CD4-positive, alpha-beta T cell treated with Interleukin-4 for 4 hours (primary cell): ENCODE results near the gene REEP1.

ENCODE experiments used
- DNase-seq: peaks from one replicate; pipeline ENCODE4 v3.0.0-alpha.2; 2020

The REEP1 gene

DNA sequence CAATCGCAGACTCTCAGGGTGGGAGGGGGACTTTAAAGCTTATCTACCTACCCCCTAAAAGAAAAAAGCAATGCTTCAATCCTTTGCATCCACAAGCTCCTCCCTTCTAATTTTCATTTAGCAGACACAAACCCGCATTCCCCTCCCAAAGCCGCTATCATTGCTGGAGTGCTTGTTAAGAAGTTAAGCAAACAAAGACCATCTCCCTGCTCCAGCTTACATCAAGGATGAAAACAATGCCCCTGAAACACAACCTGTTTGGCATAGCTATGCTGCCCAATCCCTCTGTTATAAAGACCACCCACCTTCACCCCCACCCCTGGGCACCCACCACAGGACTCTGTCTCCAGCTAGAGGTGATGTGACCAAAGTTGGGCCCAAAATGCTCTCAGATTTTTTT is 33.0 kb downstream of the REEP1 start:
- DNase-seq: no peak

DNA sequence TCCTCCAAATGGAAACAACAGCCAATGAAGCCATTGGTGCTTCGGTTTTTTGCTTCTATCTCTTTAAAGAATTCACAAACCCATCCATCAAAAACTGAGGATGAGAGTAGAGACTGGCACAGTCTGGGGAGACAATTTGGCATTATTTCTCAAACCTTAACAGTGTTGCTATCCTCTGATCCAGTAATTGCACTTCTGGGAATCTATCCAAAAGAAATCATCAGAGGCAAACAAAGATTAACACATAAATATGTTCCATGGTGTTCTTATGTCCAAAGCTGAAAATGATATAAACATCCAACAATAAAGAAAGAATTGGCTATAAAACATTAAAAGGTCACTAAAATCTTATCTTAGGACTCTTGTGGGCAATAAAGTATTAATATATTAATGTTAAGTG is 35.1 kb downstream of the REEP1 start:
- no peak for DNase-seq

DNA sequence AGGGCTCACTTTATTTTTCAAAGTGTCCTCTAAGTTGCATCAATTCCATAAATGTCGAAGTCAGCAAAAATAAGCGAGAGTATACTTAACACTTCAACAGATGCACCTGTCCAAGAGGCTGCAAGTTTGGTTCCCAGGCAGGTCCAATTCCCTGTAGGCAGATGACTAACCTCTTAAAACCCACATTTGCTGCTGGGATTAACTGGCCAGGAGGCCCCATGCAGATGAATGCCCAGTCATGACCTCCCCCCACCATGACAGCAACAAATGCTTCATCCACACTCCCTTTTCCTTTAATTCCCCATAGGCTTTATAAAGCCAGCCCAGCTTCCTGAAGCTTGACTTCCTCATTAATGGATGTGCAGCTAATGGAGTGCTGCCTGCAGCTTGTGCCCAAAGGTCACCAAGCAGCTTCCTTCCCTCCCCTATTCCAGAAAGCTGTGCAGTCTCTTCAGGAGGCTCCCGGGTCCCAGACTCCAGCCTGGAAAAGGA is 35.7 kb downstream of the REEP1 start:
- no peak for DNase-seq

DNA sequence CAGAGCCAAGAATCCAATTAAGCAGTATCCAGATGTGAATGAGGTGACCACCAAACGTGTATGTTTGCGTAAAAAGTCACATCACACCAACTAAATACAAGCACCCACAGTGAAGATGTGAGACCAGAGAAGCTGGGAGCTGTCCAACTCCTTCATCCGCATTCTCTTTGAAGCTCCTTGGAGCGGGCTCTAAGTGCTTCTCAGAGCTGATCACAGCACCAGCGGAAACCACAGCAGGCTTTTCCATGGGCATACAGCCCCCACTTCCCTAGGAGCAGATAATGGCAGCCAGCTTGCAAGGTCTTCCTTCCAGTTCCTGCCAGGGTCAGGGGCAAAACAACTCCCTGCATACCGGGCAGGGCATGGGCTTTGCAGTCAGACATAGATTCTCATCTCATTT is 36.4 kb downstream of the REEP1 start:
- no peak for DNase-seq

DNA sequence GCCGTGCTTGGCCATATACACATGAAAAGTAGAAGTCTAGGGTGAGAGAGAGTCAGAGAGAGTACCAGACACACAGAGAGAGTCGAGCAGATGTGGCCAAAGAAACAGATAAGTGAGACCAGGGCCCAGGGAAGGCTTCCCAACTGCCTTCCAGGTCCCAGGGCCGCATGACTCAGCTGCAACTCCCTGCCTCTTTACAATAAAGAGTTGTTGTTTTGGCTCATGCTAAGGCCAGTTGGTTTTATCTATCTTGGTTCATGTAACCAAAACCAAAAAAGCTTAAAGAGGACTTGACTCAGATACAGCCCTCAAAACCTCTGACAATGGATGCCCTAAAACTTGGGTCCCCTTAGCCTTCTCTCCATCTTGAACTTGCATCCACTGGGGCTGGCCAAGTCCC is 36.9 kb downstream of the REEP1 start:
- DNase-seq: no peak

DNA sequence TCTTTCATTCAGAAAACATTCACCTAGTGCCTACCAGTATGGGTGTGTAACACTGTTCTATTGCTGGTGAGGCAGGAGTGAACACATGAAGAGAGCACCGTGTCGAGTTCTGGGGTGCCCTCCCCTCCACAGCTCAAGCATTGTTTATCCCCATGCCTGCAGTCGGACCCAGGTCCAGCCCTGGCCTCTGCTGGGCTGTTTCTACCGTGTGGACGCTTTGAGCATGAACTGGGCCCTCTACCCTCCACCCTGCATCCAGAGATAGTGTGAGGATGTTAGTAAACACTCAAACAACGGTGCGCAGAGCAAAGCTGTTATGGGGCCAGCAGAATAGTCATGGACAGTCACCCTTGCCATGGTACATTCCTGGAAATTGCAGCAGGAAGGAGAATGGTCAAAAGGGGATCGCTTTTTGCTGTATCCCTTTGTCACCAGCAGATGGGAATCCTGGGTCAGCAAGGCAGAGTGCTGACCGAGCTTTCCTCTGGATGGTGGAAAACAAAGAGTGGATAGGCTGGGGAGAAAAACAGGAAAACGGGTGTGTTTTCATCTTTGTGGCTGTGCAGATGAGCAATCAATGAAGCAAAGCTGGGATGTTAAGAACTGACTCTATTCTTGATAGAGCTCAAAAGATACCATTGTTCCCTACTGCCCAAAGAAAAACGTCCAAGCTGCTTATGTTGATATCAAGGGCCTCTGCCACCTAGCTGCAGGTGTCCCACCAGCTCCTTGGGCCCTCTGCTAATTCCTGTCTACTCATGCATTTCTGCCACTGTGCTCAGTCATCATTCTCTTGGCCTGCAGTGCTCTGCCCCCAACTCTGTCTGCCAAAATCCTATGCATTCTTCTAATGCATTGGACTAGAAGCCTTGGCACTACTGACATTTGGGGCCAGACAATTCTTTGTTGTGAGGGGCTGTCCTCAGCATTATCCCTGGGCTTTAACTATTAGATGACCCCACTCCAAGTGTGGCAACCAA is 38.7 kb downstream of the REEP1 start:
- DNase-seq: no peak

DNA sequence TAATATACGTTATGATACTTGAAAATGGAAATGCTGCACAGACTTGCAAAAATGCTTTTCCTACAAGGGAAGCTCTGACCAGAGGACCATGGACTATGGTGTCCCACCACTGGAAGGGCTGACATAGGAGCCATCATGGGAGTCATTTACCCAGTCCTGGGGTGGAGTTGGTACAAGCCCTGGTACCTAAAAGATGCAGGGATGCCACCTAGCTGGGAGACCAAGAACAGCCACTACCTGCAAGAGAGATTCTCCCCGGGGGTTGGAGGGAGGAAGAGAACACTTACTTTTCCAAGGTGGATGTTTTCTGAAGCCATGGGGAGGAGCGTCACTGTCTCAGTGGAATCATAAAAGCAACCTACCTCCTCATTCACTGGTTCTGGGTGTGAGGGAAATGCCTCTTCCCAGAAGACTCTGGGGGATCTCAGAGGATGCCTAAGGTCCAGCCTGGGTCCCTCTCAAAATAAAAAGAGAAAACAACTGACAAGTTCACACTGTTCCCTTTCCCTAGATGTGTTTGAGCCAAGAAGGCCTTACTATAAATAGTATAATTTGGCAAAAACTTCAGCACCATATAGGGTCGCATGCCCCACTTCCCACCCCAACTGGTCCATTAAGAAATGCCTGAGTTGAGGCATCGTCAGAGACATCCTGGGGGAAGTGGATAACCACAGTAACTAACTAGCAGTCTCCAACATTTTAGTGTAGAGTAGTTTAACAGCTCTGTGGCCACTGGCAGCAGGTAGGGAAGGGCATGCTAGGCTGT is 39.9 kb downstream of the REEP1 start:
- DNase-seq: no peak

DNA sequence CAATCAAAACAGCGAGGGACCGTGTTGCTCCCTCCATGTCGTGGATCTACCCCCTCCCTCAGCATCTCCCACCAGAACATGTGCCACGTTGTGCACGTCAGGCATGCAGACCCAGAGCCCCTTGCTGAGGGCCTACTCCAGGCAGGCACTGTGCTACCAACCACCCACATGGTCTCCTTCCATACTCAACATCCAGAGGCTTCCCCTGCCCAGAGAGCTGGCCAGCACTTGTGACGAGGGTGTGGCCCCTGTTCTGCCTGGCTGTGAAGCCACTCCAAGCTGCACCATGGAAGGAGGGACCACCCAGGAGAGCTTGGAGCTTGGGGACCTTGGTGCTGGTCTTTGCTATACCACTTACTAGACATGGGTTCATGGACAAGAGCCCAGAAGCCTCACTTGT is 40.5 kb downstream of the REEP1 start:
- DNase-seq: no peak

DNA sequence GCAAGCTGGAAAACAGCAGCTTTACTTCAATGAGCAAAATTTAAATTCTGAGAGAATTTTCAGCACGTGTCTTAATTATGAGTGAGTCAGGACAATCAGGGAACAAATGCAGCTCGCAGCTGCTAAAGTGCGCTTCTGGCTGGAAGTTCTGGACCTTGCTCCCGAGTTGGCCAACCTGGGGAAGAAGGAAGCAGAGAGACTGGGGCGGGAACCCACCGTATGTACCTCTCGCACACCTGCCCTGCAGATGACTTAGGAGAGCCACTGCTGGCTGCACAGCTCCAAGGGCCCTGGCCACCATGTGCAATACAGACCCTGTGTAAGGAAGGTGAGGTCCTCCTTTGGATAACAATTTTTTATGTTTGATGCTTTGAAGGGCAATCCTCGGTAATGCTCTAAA is 42.4 kb downstream of the REEP1 start:
- no peak for DNase-seq

DNA sequence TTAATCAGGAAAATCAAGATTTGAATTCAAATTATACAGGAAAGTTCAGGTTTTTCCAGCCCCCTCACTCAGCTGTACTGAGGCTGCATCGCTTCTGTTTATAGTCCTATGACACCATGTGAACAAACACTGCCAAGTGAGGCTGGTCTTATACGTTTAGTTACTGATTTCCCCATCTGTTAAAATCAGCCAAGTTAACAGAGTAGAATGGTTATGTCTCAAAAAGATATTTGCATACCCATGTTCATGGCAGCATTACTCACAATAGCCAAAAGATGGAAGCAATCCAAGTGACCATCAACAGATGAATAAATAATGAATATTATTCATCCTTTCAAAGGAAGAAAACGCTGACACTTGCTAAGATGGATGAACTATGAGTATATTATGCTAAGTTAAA is 43.8 kb downstream of the REEP1 start:
- DNase-seq: no peak

DNA sequence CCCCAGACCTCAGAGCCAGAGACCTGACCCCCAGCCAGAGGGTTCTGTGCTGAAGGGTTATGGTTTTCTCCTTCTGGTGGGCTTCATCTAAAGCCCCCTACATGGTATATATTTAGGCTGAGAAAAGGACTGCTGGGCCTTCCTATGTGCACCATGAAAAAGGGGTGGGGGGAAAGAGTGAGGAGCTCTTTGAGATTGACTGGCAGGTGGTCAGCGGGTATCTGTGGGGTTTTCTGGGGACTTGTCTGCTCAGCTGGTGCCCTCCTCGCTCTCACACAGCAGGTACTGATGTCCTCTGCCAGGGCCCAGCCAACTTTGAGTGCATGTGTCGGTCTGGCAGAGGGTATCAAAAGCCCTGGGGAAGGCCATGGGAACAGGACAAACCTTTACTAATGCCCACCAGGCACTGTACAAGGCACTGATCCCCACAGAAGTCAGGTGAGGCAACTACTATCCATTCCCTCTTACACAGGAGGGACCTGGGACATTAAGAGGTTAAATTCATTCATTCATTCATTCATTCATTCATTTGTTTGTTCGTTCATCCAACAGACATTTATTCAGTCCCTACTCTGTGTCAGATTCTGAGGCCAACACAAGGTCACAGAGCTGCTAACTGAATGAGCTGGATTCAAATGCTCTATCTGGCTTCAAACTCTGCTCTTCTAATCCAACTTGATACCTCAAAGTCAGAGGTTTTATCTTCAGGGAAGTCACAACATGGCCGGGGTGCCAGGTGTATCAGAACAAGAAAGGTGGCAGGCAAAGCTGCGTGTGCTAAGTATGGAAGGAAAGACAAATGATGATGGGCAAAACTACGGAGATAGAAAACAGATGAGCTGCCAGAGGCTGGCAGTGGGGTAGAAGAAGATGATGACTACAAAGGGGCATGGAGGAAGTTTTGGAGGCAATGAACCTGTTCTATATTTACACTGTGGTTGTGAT is 44.6 kb downstream of the REEP1 start:
- no peak for DNase-seq

DNA sequence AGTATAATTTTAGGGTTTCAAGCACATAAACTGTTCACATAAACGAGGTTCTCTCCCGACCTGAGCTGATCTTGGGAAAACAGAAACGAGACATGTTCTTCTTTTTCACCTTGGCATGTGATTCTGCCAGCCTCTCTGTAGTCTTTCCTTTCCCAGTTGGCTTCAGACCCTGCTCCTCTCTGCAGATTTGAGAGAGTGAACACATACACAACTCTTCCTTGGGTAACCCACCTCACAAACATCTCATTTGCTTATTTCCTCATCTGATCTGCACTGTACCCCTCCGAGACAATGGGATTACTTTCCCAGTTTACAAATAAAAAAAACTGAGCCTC is 46.1 kb downstream of the REEP1 start:
- no peak for DNase-seq

DNA sequence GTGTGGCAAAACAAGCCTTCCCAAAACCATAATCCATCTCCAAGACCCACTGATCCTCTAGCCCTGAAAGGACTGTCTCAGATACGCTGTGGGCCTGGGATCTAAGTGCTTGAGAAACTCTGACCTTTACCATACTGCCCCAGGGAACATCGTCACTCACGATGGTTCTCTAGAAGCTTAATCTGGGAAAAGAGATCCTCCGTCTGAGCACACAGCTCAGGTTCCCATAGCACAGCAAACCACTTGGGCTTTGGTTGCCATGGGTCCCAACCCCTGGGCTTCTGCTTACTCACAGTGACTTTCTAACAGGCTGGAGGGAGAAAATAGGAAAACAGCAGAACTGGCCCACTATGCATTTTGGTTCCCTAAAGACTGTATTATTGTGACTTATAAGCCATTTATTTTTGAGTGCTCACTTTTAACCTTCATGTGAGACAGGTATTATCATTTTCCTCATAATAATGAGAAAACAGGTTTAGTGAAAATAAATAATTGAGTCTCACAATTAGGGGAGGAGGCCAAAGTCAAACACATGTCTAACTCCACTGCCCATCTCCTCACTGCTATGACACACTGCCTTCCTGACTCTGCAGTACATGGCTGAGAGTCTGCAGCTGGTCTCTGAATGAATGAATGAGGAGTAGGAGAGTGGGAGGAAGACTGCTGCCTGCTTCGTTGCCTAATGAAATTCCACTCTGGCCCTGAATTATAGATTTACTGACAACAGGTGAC is 46.7 kb downstream of the REEP1 start:
- no peak for DNase-seq

DNA sequence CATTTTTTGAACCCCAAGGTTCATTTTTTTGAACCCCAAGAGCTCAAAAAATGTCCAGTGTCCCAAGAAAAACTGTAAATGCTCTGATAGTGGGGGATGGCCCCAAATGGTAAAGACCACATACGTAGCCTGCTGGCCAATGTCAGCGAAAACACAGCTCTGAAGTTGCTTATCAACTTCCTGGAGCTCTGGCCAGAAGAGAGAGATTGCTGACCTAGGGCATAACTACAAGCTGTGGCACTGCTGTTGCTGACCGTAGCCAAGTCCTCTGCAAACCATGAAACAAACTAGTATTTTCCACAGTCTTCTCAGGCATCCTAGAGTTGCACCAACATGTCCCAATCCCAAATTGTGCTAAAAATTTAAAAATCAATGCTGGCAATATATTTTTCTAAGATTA is 50.9 kb downstream of the REEP1 start:
- DNase-seq: no peak

DNA sequence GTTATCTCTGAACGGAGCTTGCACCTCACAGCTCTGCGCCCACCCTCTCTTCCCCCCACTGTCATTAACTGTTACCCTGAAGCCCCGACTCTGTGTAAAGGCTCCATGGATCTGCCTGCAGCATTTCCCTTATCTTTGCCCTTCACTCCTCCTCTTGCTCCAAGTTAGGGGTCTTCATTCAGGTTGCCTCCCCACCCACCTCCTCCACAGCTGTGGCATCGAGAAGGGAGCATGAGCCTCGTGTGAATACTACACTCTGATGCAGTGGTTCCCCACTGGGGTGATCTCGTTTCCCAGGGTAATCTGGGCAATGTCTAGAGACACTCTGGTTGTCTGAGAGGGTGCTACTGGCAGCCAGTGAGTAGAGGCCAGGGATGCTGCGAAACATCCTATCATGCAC is 51.4 kb downstream of the REEP1 start:
- DNase-seq: no peak

DNA sequence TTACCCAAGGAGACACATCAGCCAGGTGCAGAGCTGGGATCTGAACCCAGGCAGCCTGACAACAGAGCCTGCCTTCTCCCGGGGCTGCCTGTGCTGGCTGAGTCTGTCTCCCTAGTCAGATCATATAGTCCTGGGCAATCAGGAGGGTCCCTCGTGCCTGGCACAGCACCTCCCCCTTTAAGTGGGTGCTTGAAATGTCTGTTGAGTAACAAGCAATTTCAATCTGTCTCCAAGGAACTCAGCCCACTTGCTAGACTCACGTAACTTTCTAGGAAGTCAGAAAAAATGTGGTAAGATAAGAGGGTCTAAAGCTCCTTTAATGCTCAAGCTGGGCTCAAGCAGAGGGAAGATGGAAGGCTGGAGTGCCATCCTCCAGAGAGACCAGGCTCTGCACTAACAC is 51.9 kb downstream of the REEP1 start:
- DNase-seq: no peak

DNA sequence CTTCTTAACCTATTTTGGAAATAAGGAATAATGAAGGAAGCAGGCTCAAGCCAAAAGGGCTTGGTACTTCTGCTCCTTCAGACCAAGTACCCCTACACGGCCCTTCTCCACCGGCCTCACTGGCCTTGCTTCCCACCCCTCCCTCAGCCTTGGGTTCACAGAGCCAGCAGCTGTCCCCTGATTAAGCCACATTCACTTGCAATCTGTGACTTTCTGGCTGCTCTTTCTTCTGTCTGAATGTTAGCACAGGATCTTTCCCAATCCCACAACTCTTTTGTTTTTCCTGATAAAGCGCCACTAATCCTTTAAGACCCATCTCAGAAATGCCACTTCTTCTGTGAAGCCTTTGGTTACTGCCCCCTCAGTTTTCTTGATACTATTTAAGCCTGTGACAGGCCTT is 52.4 kb downstream of the REEP1 start:
- no peak for DNase-seq

DNA sequence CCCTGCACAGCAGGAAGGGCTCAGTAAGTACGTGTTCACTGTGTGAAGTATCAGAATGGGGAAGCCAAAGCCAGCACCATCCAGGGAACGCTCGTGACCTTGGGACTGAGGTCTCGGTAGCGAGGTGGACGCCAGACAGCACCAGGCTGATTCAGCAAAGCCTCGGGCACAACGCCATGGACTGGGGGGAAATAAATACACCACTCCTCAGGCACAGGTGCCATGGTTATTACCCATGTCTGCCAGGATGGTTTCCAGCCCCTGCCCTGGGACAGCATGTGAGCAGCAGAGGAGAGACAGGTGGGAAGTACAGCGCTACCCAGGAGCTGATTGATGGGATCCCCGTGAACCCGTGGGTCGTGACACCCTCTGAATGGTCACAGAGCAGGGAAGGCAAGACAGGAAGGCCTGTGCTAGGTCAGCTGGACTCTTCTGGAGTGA is 53.0 kb downstream of the REEP1 start:
- DNase-seq: no peak

DNA sequence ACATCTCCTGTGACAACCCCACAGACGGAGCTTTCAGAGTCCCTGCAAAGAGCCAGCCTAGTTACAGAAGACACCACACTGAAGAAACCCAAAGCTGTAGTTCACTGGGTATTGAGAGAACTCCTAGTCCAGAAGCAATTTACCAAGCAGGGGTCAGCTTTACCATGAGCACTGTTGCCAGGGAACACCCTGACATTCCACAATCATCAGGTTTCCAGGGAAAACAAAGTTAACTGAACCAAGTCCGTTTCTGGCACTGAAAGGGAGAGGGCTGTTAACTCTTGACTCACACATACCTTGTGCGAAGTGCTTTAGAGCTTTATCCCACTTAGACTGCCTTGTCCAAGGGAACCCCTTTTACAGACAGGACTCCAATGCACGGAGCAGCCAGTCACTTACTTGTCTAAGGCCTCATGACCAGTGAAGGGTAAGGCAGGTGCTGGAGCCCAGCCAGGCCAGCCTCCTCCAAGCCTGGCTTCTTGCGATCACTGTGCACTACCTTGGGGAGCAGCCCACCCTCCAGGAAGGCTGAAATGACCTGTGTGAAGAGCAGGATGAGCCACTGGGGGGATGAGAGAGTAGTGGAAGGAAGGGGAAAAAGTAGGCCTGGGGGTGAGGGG is 53.9 kb downstream of the REEP1 start:
- DNase-seq: no peak

DNA sequence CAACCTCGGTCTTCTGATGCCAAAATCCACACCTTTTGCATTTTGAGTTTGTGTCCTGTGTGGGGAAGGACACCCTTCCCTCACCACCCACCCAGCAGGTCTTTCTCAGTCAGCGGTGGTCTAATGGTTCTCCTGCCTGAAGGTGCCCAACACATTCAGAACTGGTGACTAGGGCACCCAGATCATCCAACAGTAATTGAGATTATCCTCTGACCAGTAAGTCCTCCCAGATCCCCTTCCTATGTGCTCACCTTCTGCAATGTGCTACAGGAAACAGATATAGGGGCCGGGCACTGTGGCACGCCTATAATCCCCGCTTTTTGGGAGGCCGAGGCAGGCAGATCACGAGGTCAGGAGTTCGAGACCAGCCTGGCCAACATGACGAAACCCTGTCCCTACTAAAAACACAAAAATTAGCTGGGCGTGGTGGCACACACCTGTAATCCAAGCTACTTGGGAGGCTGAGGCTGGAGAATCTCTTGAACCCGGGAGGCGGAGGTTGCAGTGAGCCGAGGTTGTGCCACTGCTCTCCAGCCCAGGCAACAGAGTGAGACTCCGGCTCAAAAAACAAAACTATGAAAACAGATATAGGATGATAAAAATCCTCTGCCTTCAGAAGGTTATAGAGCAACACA is 56.2 kb downstream of the REEP1 start:
- no peak for DNase-seq

DNA sequence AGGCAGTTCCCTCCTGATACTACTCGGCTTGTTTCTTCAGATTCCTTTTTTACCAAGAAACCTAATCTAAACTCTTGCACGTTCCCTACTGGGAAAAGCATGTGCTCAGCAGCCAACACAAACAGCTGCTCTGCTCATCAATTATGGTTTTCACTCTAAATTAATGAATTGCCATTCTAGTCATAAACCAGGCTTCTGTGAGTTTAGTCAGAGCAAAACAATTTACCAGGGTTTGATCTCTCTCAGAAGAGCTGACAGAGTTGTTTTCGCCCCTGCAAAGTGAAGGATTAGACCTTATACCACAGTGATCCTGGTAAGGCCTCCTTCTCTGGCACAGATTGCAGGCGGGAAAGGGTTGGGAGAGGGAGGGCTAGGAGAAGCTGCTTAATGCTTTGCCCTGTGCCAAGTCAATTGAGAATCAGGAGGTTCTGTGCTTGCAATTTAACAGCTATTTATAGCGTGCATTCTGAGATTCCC is 57.2 kb downstream of the REEP1 start:
- DNase-seq: no peak
